Measurements from ENCODE around the gene FAM193A.

DNA sequence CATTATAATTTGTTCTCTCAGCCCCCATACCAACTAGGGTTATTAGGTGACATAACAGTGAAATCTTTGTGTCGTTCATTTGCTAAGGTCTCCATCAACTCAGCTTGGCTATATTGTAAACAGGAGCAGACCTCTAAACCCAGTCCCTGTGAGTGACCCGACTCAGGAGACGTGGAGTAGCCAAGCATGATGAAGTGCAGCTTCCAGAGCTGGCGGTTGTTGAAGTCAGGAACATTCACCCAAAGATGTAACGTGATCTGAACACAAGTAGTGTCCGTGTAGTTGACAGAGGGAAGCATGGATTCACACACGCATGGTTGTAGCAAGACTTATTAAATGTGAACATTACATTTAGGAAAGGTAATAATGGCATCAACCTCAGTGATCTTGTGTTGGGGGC, 102.3 kb downstream of the FAM193A start:
- no peak for TF ChIP-seq POLR2AphosphoS5 (IDR thresholded peaks at IDR 0.05; ENCODE audit: low read depth)
- no peak for TF ChIP-seq CTCF (conservative IDR thresholded peaks at IDR 0.05; ENCODE audit: low read depth in 2 of 2)
- no peak for TF ChIP-seq EZH2phosphoT487 (IDR thresholded peaks at IDR 0.05; ENCODE audit: unreplicated experiment)
- TF ChIP-seq, protein P1, sequence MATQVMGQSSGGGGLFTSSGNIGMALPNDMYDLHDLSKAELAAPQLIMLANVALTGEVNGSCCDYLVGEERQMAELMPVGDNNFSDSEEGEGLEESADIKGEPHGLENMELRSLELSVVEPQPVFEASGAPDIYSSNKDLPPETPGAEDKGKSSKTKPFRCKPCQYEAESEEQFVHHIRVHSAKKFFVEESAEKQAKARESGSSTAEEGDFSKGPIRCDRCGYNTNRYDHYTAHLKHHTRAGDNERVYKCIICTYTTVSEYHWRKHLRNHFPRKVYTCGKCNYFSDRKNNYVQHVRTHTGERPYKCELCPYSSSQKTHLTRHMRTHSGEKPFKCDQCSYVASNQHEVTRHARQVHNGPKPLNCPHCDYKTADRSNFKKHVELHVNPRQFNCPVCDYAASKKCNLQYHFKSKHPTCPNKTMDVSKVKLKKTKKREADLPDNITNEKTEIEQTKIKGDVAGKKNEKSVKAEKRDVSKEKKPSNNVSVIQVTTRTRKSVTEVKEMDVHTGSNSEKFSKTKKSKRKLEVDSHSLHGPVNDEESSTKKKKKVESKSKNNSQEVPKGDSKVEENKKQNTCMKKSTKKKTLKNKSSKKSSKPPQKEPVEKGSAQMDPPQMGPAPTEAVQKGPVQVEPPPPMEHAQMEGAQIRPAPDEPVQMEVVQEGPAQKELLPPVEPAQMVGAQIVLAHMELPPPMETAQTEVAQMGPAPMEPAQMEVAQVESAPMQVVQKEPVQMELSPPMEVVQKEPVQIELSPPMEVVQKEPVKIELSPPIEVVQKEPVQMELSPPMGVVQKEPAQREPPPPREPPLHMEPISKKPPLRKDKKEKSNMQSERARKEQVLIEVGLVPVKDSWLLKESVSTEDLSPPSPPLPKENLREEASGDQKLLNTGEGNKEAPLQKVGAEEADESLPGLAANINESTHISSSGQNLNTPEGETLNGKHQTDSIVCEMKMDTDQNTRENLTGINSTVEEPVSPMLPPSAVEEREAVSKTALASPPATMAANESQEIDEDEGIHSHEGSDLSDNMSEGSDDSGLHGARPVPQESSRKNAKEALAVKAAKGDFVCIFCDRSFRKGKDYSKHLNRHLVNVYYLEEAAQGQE (IDR thresholded peaks at IDR 0.05; ENCODE audit: unreplicated experiment) = no peak
- TF ChIP-seq EZH2 (IDR thresholded peaks at IDR 0.05; ENCODE audit: low read depth, unreplicated experiment) = no peak
- TF ChIP-seq CREB1 (CRISPR knock-in tag; IDR thresholded peaks at IDR 0.05; ENCODE audit: low read depth) = no peak
